ENCODE data around the gene CDRT15. TPM values are rescaled to one million over a fixed set of nuclear protein-coding genes. Genes with fewer than 3 reads are reported as not detected.
"Not testable (repeated sequence)": the region's sequence is repeated elsewhere in the genome, so short reads cannot be mapped to it uniquely, and the experiment has no call there.

CDRT15 gene
- not detected in 2 replicates for total RNA-seq (2021)
- long read RNA-seq, result 0 reads

- H3K79me2 ChIP-seq (ENCODE audit: insufficient read depth, low read length); H4K5ac ChIP-seq (ENCODE audit: insufficient read length, low read depth, low read length); H3K23ac ChIP-seq (ENCODE audit: insufficient read length, low read depth, low read length); H3K9me3 Mint-ChIP-seq; H3K4me2 ChIP-seq (ENCODE audit: insufficient read depth, insufficient read length, low read length); H3K56ac ChIP-seq (ENCODE audit: insufficient read length, low read depth, low read length); H4K91ac ChIP-seq (ENCODE audit: insufficient read length, low read depth, low read length); H3K27ac ChIP-seq (ENCODE audit: insufficient read length, low read depth, low read length); DNase-seq; H3K9ac ChIP-seq (ENCODE audit: extremely low read depth, insufficient read length, low read length); H3K23me2 ChIP-seq (ENCODE audit: insufficient read length, low read depth, low read length, poor library complexity, severe bottlenecking); H2BK120ac ChIP-seq (ENCODE audit: low read depth, low read length, poor library complexity, severe bottlenecking); H3K18ac ChIP-seq (ENCODE audit: insufficient read length, low read depth, low read length); H4K20me1 ChIP-seq (ENCODE audit: control insufficient read depth, insufficient read depth, insufficient read length); H2BK5ac ChIP-seq (ENCODE audit: insufficient read length, low read length); H4K8ac ChIP-seq (replicated peaks; ENCODE audit: insufficient read length, low read depth, low read length); H3K4me1 ChIP-seq (ENCODE audit: insufficient read depth, low read length); H3K4ac ChIP-seq (ENCODE audit: low read depth, low read length); H3K14ac ChIP-seq (ENCODE audit: insufficient read depth, low read length); H3K27ac Mint-ChIP-seq; H3K27me3 Mint-ChIP-seq (ENCODE audit: low read depth); H2AFZ ChIP-seq (ENCODE audit: low read length); H2BK20ac ChIP-seq (ENCODE audit: low read depth, low read length, poor library complexity, severe bottlenecking); H3K4me3 Mint-ChIP-seq; H2BK12ac ChIP-seq (ENCODE audit: insufficient read length, low read depth, low read length); H3K27me3 ChIP-seq (ENCODE audit: insufficient read depth, low read length); H3K79me1 ChIP-seq (ENCODE audit: insufficient read depth, low read depth, low read length, poor library complexity, severe bottlenecking); H3K36me3 Mint-ChIP-seq (ENCODE audit: insufficient read depth in 1 of 3, low read depth in 3 of 3); H3K4me1 Mint-ChIP-seq; H3K9me3 ChIP-seq (ENCODE audit: control insufficient read depth, low read depth, low read length); H2AK5ac ChIP-seq (ENCODE audit: insufficient read length, low read length); H2BK15ac ChIP-seq (ENCODE audit: low read depth, low read length); H3T11ph ChIP-seq (ENCODE audit: low read length): not testable (repeated sequence)
- no CpG with 5 or more reads among the region's 11 CpGs for WGBS (ENCODE audit: extremely low coverage, insufficient read length, low lambda C conversion rate)
Measured at GRCh38 chr17:14236762-14237161, at the start of gene CDRT15. Gene CDRT15 (minus strand): TSS chr17:14236862. CDS start chr17:14236833, 29 bp downstream.

Measured in H9 (cell line).